ENCODE data around the gene NDUFA6.
"Not testable (repeated sequence)": the region's sequence is repeated elsewhere in the genome, so short reads cannot be mapped to it uniquely, and the experiment has no call there.

Gene NDUFA6

GRCh38 chr22:42090596-42091454 lies at the start of gene NDUFA6:
Gene NDUFA6, minus strand, starts transcription at chr22:42090772. Its CDS starts 28 bp downstream, at chr22:42090744.
- peak; percentile 92 for DNase-seq (ENCODE audit: low read depth, low spot score)
- POLR2A ChIA-PET: interaction anchor here (1.2 to 2.3 kb wide), 3 partner anchors 11 to 353 kb away, joined by 3 to 10 read pairs (median 3); partner anchors contain the start of gene SMDT1
- TF ChIP-seq CTCF (IDR thresholded peaks at IDR 0.05; ENCODE audit: insufficient read depth, low read length, missing control alignments): peak; percentile 95
- CTCF ChIA-PET: interaction anchor here (0.6 to 5.6 kb wide), 40 partner anchors 8 to 394 kb away, joined by 3 to 177 read pairs (median 4); partner anchors contain the start of genes CENPM, NFAM1 and SMDT1
- peak within 1 kb of the TSS; percentile 97 for H3K4me3 ChIP-seq (ENCODE audit: low read depth, low read length)

- DNase-seq (ENCODE audit: low read depth, low spot score); H3K4me3 ChIP-seq (ENCODE audit: low read depth, low read length); CTCF ChIA-PET; POLR2A ChIA-PET: not testable (repeated sequence)
Observed at GRCh38 chr22:42140153-42140552, 49.6 kb upstream of the NDUFA6 start.

- ChIA-PET POLR2A (interaction anchor here (0.5 kb wide), 1 partner anchor 196 kb away, joined by 3 read pairs; no protein-coding TSS in a partner anchor), CTCF (interaction anchor here (1.2 kb wide), 1 partner anchor 27 kb away, joined by 4 read pairs; no protein-coding TSS in a partner anchor)
- not testable (repeated sequence) for DNase-seq (ENCODE audit: low read depth, low spot score); H3K4me3 ChIP-seq (ENCODE audit: low read depth, low read length)
Observed at GRCh38 chr22:42139508-42139907, 48.9 kb upstream of the NDUFA6 start.

GRCh38 chr22:42138972-42139371 lies 48.4 kb upstream of the NDUFA6 start:
- DNase-seq (ENCODE audit: low read depth, low spot score): no peak
- no peak overlapping the region for H3K4me3 ChIP-seq (ENCODE audit: low read depth, low read length)
- TF ChIP-seq CTCF (IDR thresholded peaks at IDR 0.05; ENCODE audit: insufficient read depth, low read length, missing control alignments): no peak
- ChIA-PET POLR2A (interaction anchor here (0.5 kb wide), 1 partner anchor 196 kb away, joined by 3 read pairs; no protein-coding TSS in a partner anchor), CTCF (interaction anchor here (1.2 kb wide), 1 partner anchor 27 kb away, joined by 4 read pairs; no protein-coding TSS in a partner anchor)

GRCh38 chr22:42138122-42138770 lies 47.7 kb upstream of the NDUFA6 start:
- DNase-seq (ENCODE audit: low read depth, low spot score): no peak
- H3K4me3 ChIP-seq (ENCODE audit: low read depth, low read length): no peak overlapping the region
- no peak for TF ChIP-seq CTCF (IDR thresholded peaks at IDR 0.05; ENCODE audit: insufficient read depth, low read length, missing control alignments)
- CTCF ChIA-PET: interaction anchor here (1.2 kb wide), 1 partner anchor 26 kb away, joined by 4 read pairs; no protein-coding TSS in a partner anchor
- POLR2A ChIA-PET: no interaction called here

GRCh38 chr22:42135688-42136087 lies 45.1 kb upstream of the NDUFA6 start:
- POLR2A ChIA-PET; DNase-seq (ENCODE audit: low read depth, low spot score); CTCF ChIA-PET; H3K4me3 ChIP-seq (ENCODE audit: low read depth, low read length): not testable (repeated sequence)

GRCh38 chr22:42134100-42135020 lies 43.8 kb upstream of the NDUFA6 start:
- no peak overlapping the region for H3K4me3 ChIP-seq (ENCODE audit: low read depth, low read length)
- POLR2A ChIA-PET: no interaction called here
- CTCF ChIA-PET: interaction anchor here (1.0 to 1.2 kb wide), 2 partner anchors 12 to 167 kb away, joined by 3 read pairs; no protein-coding TSS in a partner anchor
- no peak for DNase-seq (ENCODE audit: low read depth, low spot score)
- TF ChIP-seq CTCF (IDR thresholded peaks at IDR 0.05; ENCODE audit: insufficient read depth, low read length, missing control alignments): no peak

Measured in AG04449 (cell line).